ENCODE results near the gene CAP2.

DNA sequence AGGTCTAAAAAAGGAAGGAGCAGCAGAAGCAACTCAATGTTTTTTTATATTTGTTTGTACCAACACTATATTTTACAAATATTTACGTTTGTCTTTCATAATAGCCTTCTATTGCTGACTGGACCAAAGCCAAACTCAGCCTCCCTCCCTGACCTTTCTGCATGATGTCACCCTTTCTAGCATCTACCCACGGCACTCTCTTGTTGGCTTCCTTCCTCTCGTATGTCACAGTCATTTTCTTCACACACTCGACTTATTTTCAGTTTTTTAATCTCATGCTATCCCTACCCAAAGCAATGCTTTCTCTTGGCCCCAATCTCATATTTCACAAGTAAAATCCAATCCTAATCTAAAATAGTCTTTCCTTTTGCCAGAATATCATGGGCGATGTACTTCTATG lies 190.4 kb downstream of the CAP2 start:
- TF ChIP-seq, protein P1, sequence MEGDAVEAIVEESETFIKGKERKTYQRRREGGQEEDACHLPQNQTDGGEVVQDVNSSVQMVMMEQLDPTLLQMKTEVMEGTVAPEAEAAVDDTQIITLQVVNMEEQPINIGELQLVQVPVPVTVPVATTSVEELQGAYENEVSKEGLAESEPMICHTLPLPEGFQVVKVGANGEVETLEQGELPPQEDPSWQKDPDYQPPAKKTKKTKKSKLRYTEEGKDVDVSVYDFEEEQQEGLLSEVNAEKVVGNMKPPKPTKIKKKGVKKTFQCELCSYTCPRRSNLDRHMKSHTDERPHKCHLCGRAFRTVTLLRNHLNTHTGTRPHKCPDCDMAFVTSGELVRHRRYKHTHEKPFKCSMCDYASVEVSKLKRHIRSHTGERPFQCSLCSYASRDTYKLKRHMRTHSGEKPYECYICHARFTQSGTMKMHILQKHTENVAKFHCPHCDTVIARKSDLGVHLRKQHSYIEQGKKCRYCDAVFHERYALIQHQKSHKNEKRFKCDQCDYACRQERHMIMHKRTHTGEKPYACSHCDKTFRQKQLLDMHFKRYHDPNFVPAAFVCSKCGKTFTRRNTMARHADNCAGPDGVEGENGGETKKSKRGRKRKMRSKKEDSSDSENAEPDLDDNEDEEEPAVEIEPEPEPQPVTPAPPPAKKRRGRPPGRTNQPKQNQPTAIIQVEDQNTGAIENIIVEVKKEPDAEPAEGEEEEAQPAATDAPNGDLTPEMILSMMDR (IDR thresholded peaks at IDR 0.05) = no peak
- TF ChIP-seq POLR2A (IDR thresholded peaks at IDR 0.05) = no peak

Data from uterus (tissue), 2 donors.